Right atrium auricular region (tissue), 2 donors: ENCODE measurements around the gene LIPI. TPM values are rescaled to one million over a fixed set of nuclear protein-coding genes. Genes with fewer than 3 reads are reported as not detected.

Source experiments
- DNase-seq: peaks from one replicate; pipeline ENCODE4 v3.0.0-alpha.2; 2019; ENCODE audit warnings: low spot score
- H3K27ac ChIP-seq, 2 donors: fragments of 200-600 bp; sonication (generic); 1 replicate in 1 of 2; 2 replicates in 1 of 2; pipeline ENCODE4 v1.5.1; 2016 to 2019
- H3K27me3 ChIP-seq, 2 donors: fragments of 200-600 bp; sonication (generic); one replicate each; pipeline versions ENCODE4 v1.5.1 to v1.6.0; 2017 to 2019
- H3K36me3 ChIP-seq: fragments of 200-600 bp; sonication (generic); one replicate; pipeline ENCODE4 v1.5.1; 2016
- H3K4me1 ChIP-seq, 2 donors: fragments of 200-600 bp; sonication (generic); one replicate each; pipeline versions ENCODE4 v1.5.1 to v1.6.0; 2017 to 2019
- H3K4me3 ChIP-seq, 2 donors: fragments of 200-600 bp; sonication (generic); 1 replicate in 1 of 2; 2 replicates in 1 of 2; pipeline ENCODE4 v1.5.1; 2017 to 2019; ENCODE audit warnings: mild to moderate bottlenecking in 1 of 2, moderate library complexity in 1 of 2
- H3K9me3 ChIP-seq, 2 donors: fragments of 200-600 bp; sonication (generic); one replicate each; pipeline ENCODE4 v1.5.1; 2019
- total RNA-seq, 2 donors: library from RNA; depleted of rRNA; stranded (reverse); fragments of >200 nt; gene quantifications; one replicate each; pipeline ENCODE4 v1.1.0, GENCODE V29; 2016
- TF ChIP-seq, protein P1 (sequence below), 2 donors: fragments of 200-600 bp; sonication (generic); IDR thresholded peaks; one replicate each; pipeline ENCODE4 v1.5.1; 2019; ENCODE audit warnings: antibody characterized with exemption in 2 of 2

Gene LIPI
- total RNA-seq, 2 donors from 2014 or later = not detected

DNA sequence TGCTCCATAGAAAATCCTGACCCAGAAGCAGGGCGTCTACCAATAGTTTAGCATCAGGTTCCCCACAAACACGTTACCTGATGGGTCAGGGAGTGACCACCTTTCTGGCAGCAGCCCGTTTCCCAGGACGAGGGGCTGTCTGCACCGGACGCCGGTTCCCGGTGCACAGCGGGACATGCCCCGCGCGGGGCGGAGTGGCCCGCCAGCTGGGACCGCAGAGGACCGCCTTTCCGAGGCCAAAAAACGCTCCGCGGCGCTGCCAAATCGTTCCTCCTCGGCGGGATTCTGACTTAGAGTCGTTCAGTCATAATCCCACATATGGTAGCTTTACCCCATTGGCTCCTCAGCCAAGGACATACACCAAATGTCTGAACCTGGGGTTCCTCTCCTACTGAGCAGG is 126.1 kb downstream of the LIPI start:
- peak; percentile 13 for DNase-seq
- Histone ChIP-seq H3K36me3 (no peaks in the 10 kb centered on the region), H3K27me3 (no peaks in the 10 kb centered on the region), H3K4me1 (no peaks in the 10 kb centered on the region), H3K27ac (no peak overlapping the region), H3K4me3 (no peak overlapping the region), H3K9me3 (no peaks in the 10 kb centered on the region)
- TF ChIP-seq, protein P1, sequence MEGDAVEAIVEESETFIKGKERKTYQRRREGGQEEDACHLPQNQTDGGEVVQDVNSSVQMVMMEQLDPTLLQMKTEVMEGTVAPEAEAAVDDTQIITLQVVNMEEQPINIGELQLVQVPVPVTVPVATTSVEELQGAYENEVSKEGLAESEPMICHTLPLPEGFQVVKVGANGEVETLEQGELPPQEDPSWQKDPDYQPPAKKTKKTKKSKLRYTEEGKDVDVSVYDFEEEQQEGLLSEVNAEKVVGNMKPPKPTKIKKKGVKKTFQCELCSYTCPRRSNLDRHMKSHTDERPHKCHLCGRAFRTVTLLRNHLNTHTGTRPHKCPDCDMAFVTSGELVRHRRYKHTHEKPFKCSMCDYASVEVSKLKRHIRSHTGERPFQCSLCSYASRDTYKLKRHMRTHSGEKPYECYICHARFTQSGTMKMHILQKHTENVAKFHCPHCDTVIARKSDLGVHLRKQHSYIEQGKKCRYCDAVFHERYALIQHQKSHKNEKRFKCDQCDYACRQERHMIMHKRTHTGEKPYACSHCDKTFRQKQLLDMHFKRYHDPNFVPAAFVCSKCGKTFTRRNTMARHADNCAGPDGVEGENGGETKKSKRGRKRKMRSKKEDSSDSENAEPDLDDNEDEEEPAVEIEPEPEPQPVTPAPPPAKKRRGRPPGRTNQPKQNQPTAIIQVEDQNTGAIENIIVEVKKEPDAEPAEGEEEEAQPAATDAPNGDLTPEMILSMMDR (IDR thresholded peaks at IDR 0.05) = no peak

DNA sequence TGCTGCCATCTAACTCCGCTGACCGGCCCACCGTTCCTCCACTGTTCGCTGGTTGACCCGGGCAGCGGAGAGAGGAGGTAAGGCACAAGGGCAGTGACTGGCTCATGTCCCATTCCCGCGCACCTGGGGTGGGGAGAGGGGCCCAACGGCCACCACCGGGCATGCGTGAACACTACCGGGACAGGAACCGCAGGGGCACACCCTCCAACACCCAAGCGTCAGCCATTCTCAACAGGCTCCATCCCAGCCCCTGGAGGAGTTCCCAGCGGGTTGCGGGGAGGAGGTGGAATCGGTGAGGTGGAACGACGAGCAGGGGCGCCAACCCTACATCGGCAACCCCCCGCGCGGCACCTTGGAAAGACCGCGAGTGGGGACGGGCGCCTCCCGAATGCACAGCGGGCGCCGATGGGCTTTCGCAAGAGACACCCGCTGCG is 126.7 kb downstream of the LIPI start:
- Histone ChIP-seq H3K27me3 (no peaks in the 10 kb centered on the region), H3K9me3 (no peaks in the 10 kb centered on the region), H3K4me1 (no peaks in the 10 kb centered on the region), H3K27ac (no peak overlapping the region), H3K36me3 (no peaks in the 10 kb centered on the region), H3K4me3 (no peak overlapping the region)
- TF ChIP-seq, protein P1 (IDR thresholded peaks at IDR 0.05) = no peak
- peak; percentile 30 for DNase-seq

DNA sequence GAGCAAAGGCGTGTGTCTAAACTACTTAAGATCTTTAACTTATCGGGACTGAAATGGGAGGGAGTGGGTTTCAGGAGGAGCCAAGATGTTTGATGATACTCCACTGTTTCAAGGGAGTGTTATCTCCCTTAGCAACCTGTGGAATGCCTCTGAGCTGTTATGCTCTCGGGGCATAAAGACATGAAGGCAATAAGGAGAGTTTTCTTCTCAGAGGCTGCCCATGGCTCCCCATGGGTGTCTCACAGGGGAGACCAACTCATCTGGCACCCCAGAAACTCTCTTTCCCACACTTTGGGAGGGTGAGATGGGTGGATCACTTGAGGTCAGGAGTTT is 130.0 kb downstream of the LIPI start:
- Histone ChIP-seq H3K36me3 (no peaks in the 10 kb centered on the region), H3K4me3 (no peak overlapping the region), H3K9me3 (no peaks in the 10 kb centered on the region), H3K27ac (no peak overlapping the region), H3K4me1 (no peaks in the 10 kb centered on the region), H3K27me3 (no peaks in the 10 kb centered on the region)
- DNase-seq = no peak
- TF ChIP-seq, protein P1 (IDR thresholded peaks at IDR 0.05) = no peak

DNA sequence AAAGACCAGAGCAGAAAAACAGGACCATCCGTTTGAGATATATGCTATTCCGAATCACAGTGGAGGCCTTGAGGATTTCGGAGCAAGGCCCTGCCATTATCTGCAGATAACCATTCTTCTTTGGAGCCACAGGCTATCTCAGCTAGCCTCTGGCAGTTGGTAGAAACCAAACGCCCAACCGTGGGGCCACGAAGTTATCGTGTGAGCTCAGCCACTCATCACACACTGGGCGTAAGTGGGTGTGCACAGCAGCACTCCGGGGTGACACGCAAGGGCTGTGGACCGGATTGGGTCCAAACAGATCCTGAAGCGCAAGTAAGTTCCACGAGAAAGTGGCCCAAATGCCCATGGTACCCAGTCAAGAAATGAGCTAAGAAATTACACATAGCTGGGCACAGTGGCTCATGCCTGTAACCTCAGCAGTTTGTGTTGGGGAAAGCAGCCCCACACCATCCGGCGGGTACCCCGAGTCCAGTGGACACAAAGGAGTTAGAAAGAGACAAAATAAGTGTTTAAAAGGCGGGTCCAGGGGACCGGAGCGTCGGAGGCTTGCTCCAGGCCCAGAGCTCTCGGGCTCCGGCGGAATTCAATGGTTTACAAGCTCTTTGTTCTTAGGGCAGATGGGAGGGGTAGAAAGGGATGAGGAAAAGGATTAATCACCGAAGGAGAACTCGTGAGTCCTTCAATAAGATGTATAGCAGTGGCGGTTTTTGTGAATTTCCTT is 130.6 kb downstream of the LIPI start:
- Histone ChIP-seq H3K4me3 (no peak overlapping the region), H3K27ac (no peak overlapping the region), H3K27me3 (no peaks in the 10 kb centered on the region), H3K9me3 (no peaks in the 10 kb centered on the region), H3K36me3 (no peaks in the 10 kb centered on the region), H3K4me1 (no peaks in the 10 kb centered on the region)
- TF ChIP-seq, protein P1 (IDR thresholded peaks at IDR 0.05) = no peak
- no peak for DNase-seq

DNA sequence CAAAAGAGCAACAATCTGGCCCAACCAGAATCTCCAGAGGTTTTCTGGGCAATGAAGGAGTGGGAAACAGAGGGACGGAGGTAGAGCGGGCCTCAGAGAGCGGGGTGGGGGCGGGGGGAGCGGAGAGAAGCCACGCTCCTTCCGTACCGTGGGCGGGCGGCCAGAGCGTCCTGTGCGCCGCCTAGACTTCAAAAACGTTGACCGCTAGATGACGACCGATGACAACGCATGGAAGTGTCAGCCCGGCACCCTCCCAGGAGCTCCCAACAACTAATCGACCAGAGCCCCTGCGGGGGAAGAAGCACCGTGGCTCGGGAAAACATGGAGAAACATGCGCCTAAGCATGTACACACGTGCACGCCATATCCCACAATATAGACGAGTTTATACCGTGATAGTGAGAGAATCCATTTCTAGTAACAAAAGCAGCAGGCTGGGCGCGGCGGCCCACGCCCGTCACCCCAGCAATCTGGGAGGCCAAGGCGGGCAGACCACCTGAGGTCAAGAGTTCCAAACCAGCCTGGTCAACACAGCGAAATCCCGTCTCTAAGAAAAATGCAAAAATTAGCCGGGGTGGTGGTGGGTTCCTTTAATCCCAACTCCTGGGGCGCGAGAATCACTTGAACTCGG is 131.9 kb downstream of the LIPI start:
- Histone ChIP-seq H3K27me3 (no peaks in the 10 kb centered on the region), H3K4me1 (no peaks in the 10 kb centered on the region), H3K36me3 (no peaks in the 10 kb centered on the region), H3K27ac (no peak overlapping the region), H3K9me3 (no peaks in the 10 kb centered on the region), H3K4me3 (no peak overlapping the region)
- TF ChIP-seq, protein P1 (IDR thresholded peaks at IDR 0.05) = no peak
- DNase-seq = no peak
